Sigmoid colon (tissue), 7 donors: ENCODE data around the gene ATRNL1. TPM values are rescaled to one million over a fixed set of nuclear protein-coding genes. Genes with fewer than 3 reads are reported as not detected.

ENCODE experiments used
- DNase-seq: peaks from one replicate; pipeline ENCODE4 v3.0.0-alpha.2; 2019
- H3K27ac ChIP-seq, 4 donors: fragments of 200-600 bp; sonication (generic); one replicate each; pipeline ENCODE4 v1.5.1; 2016 to 2019; ENCODE audit warnings: mild to moderate bottlenecking in 1 of 4
- H3K27me3 ChIP-seq, 3 donors: fragments of 200-600 bp; sonication (generic); one replicate each; pipeline ENCODE4 v1.5.1; 2019; ENCODE audit warnings: mild to moderate bottlenecking in 1 of 3
- H3K36me3 ChIP-seq, 4 donors: fragments of 200-600 bp; sonication (generic); one replicate each; pipeline ENCODE4 v1.5.1; 2016 to 2019
- H3K4me1 ChIP-seq, 4 donors: fragments of 200-600 bp; sonication (generic); one replicate each; pipeline ENCODE4 v1.5.1; 2017 to 2019
- H3K4me3 ChIP-seq, 4 donors: fragments of 200-600 bp; sonication (generic); one replicate each; pipeline ENCODE4 v1.5.1; 2017 to 2019; ENCODE audit warnings: mild to moderate bottlenecking in 2 of 4, moderate library complexity in 1 of 4
- H3K9me3 ChIP-seq, 4 donors: fragments of 200-600 bp in 3 of 4; sonication (generic) in 3 of 4; one replicate each; pipeline versions ENCODE4 v1.5.1 to v1.6.1; 2013 to 2019
- CTCF ChIP-seq, 4 experiments: fragments of 450-650 bp in 3 of 4; fragments of 200-600 bp in 1 of 4; IDR thresholded peaks; one replicate each; pipeline ENCODE4 v1.5.1; 2016 to 2019; ENCODE audit warnings: antibody characterized with exemption in 4 of 4, mild to moderate bottlenecking in 3 of 4, moderate library complexity in 2 of 4
- EP300 ChIP-seq, 4 donors: sonication (generic); formaldehyde crosslinking; IDR thresholded peaks; one replicate each; pipeline ENCODE4 v1.6.1; 2017; ENCODE audit warnings: antibody characterized with exemption in 4 of 4
- POLR2A ChIP-seq, 2 donors: fragments of 450-650 bp; IDR thresholded peaks; one replicate each; pipeline ENCODE4 v1.6.1; 2016; ENCODE audit warnings: antibody characterized with exemption in 2 of 2, mild to moderate bottlenecking in 2 of 2, moderate library complexity in 2 of 2
- POLR2AphosphoS5 ChIP-seq, 4 donors: sonication (generic); formaldehyde crosslinking; IDR thresholded peaks; one replicate each; pipeline ENCODE4 v1.6.1; 2017; ENCODE audit warnings: antibody characterized with exemption in 4 of 4
- WGBS, 2 donors: extraction: QIAGEN DNeasy Blood & Tissue Kit; methylation state at CpG; one replicate each; pipeline ENCODE4 v1.1.7; 2013; 5-methylcytosine and 5-hydroxymethylcytosine counted together
- intact Hi-C: fragments of 100-400 bp; cut with DNase I; formaldehyde crosslinking; loops from one replicate; pipeline ENCODE4 v1.15.1; 2023
- polyA plus RNA-seq, 3 donors: library from polyadenylated mRNA; stranded (reverse); fragments of 200-250 nt; gene quantifications; one replicate each; pipeline ENCODE4 v1.2.3, GENCODE V29; 2013
- total RNA-seq, 4 donors: library from RNA; depleted of rRNA; stranded (reverse); fragments of >200 nt; gene quantifications; one replicate each; pipeline ENCODE4 v1.1.0, GENCODE V29; 2016
- donor health status: healthy with polysubstance abuse.
- donor health status: Bipolar disorder and iron deficiency.
- donor health status: healthy.

ATRNL1 gene
- total and polyA plus RNA-seq, 7 donors: 0.57 to 17.3 (median 6.9) TPM; not detected in 1

- Histone ChIP-seq H3K27ac (no peak overlapping the region), H3K9me3 (no peaks in the 10 kb centered on the region), H3K4me3 (no peak overlapping the region), H3K27me3 (no peaks in the 10 kb centered on the region), H3K4me1 (no peaks in the 10 kb centered on the region), H3K36me3 (no peaks in the 10 kb centered on the region)
- DNase-seq: no peak
- TF ChIP-seq EP300 (IDR thresholded peaks at IDR 0.05) (no peak), POLR2AphosphoS5 (IDR thresholded peaks at IDR 0.05) (no peak), POLR2A (IDR thresholded peaks at IDR 0.05) (no peak), CTCF (IDR thresholded peaks at IDR 0.05) (no peak)
- WGBS, 2 donors: 85 to 91% methylated on average over 2 of the region's 2 CpGs
- intact Hi-C loops: no loop called here
These were observed 41.9 kb upstream of the ATRNL1 start for GRCh38 chr10:115051216-115051615.

GRCh38 chr10:115052226-115052625 is 40.9 kb upstream of the ATRNL1 start:
- H3K4me3 ChIP-seq: no peak overlapping the region
- H3K4me1 ChIP-seq: no peaks in the 10 kb centered on the region
- no peaks in the 10 kb centered on the region for H3K27me3 ChIP-seq
- intact Hi-C loops: no loop called here
- 89 to 92% methylated on average over 3 of the region's 3 CpGs for WGBS, 2 donors
- no peak for DNase-seq
- H3K27ac ChIP-seq: no peak overlapping the region
- H3K9me3 ChIP-seq: no peaks in the 10 kb centered on the region
- H3K36me3 ChIP-seq: no peaks in the 10 kb centered on the region
- no peak for TF ChIP-seq POLR2AphosphoS5 (IDR thresholded peaks at IDR 0.05)
- no peak for TF ChIP-seq EP300 (IDR thresholded peaks at IDR 0.05)
- no peak for TF ChIP-seq CTCF (IDR thresholded peaks at IDR 0.05)
- TF ChIP-seq POLR2A (IDR thresholded peaks at IDR 0.05): no peak

- 25 to 50% methylated on average over 1 of the region's 1 CpG for WGBS, 2 donors
- no peak for TF ChIP-seq POLR2A (IDR thresholded peaks at IDR 0.05)
- no peak for TF ChIP-seq POLR2AphosphoS5 (IDR thresholded peaks at IDR 0.05)
- H3K27ac ChIP-seq: no peak overlapping the region
- intact Hi-C loops: no loop called here
- DNase-seq: no peak
- H3K36me3 ChIP-seq: no peaks in the 10 kb centered on the region
- H3K9me3 ChIP-seq: no peaks in the 10 kb centered on the region
- H3K27me3 ChIP-seq: no peaks in the 10 kb centered on the region
- H3K4me1 ChIP-seq: no peaks in the 10 kb centered on the region
- H3K4me3 ChIP-seq: no peak overlapping the region
These were observed 40.4 kb upstream of the ATRNL1 start for GRCh38 chr10:115052728-115053127.

- DNase-seq: no peak
- no peak overlapping the region for H3K4me3 ChIP-seq
- no peaks in the 10 kb centered on the region for H3K9me3 ChIP-seq
- intact Hi-C loops: no loop called here
- no peak overlapping the region for H3K27ac ChIP-seq
- H3K36me3 ChIP-seq: no peaks in the 10 kb centered on the region
- no peaks in the 10 kb centered on the region for H3K27me3 ChIP-seq
- TF ChIP-seq POLR2A (IDR thresholded peaks at IDR 0.05) (no peak), CTCF (IDR thresholded peaks at IDR 0.05) (no peak), POLR2AphosphoS5 (IDR thresholded peaks at IDR 0.05) (no peak), EP300 (IDR thresholded peaks at IDR 0.05) (no peak)
- 83 to 86% methylated on average over 2 of the region's 2 CpGs for WGBS, 2 donors
- H3K4me1 ChIP-seq: no peaks in the 10 kb centered on the region
These were observed 37.0 kb upstream of the ATRNL1 start for GRCh38 chr10:115056186-115056585.

- intact Hi-C loops: no loop called here
- TF ChIP-seq CTCF (IDR thresholded peaks at IDR 0.05) (no peak), EP300 (IDR thresholded peaks at IDR 0.05) (no peak), POLR2A (IDR thresholded peaks at IDR 0.05) (no peak), POLR2AphosphoS5 (IDR thresholded peaks at IDR 0.05) (no peak)
- 77 to 81% methylated on average over 7 of the region's 7 CpGs for WGBS, 2 donors
- no peaks in the 10 kb centered on the region for H3K9me3 ChIP-seq
- H3K36me3 ChIP-seq: no peaks in the 10 kb centered on the region
- H3K4me1 ChIP-seq: no peaks in the 10 kb centered on the region
- no peak overlapping the region for H3K27ac ChIP-seq
- no peak for DNase-seq
- H3K27me3 ChIP-seq: no peaks in the 10 kb centered on the region
- H3K4me3 ChIP-seq: no peak overlapping the region
These were observed 33.8 kb upstream of the ATRNL1 start for GRCh38 chr10:115059301-115059898.
